ENCODE results near the gene DDX3X. TPM values are rescaled to one million over a fixed set of nuclear protein-coding genes. Genes with fewer than 3 reads are reported as not detected.
A peak's percentile ranks its signal among the peaks of the same experiment; 100 is the strongest.
"Not testable (repeated sequence)": the region's sequence is repeated elsewhere in the genome, so short reads cannot be mapped to it uniquely, and the experiment has no call there.

DDX3X gene
- polyA plus RNA-seq, 6 donors from 2014 or later, result 96.7 to 193 (median 158) TPM

GRCh38 chrX:41411222-41411621, 77.3 kb downstream of the DDX3X start:
- H3K36me3 Mint-ChIP-seq; H3K9me3 Mint-ChIP-seq; DNase-seq; H3K27me3 Mint-ChIP-seq; H3K27ac Mint-ChIP-seq; ATAC-seq (ENCODE audit: low read depth in 2 of 2); H3K4me3 Mint-ChIP-seq; H3K4me1 Mint-ChIP-seq: not testable (repeated sequence)

- Mint-ChIP-seq H3K4me3 (no peak overlapping the region), H3K36me3 (no peaks in the 10 kb centered on the region), H3K4me1 (no peaks in the 10 kb centered on the region), H3K27me3 (peaks cover 0 to 7% (median 0%) of the 10 kb centered on the region in 3 donors), H3K9me3 (peaks cover 0 to 1% (median 0%) of the 10 kb centered on the region in 7 donors), H3K27ac (peak overlapping the region in 1 of 6 donors; percentile 56)
- DNase-seq, result no peak
- ATAC-seq (ENCODE audit: low read depth in 2 of 2), result no peak
These were observed 78.5 kb downstream of the DDX3X start for GRCh38 chrX:41412261-41413081.

Other genes with a start within 250 kb of the DDX3X start
- 10 to 100 TPM in 5 of 6 donors, 1 to 10 TPM in 1; 7.4 to 27.8 (median 21.9) TPM for gene USP9X, start 248.7 kb upstream of the DDX3X start, polyA plus RNA-seq (ENCODE audit: low read depth in 6 of 6)
- not detected for gene NYX, start 113.2 kb downstream of the DDX3X start, polyA plus RNA-seq (ENCODE audit: low read depth in 6 of 6)

All from naive B cell (primary cell).